Measurements from ENCODE around the gene DPEP1. TPM values are rescaled to one million over a fixed set of nuclear protein-coding genes. Genes with fewer than 3 reads are reported as not detected.
A peak's percentile ranks its signal among the peaks of the same experiment; 100 is the strongest.

The DPEP1 gene
- total RNA-seq, 1 donor from 2014 or later = 36.3 TPM

DNA sequence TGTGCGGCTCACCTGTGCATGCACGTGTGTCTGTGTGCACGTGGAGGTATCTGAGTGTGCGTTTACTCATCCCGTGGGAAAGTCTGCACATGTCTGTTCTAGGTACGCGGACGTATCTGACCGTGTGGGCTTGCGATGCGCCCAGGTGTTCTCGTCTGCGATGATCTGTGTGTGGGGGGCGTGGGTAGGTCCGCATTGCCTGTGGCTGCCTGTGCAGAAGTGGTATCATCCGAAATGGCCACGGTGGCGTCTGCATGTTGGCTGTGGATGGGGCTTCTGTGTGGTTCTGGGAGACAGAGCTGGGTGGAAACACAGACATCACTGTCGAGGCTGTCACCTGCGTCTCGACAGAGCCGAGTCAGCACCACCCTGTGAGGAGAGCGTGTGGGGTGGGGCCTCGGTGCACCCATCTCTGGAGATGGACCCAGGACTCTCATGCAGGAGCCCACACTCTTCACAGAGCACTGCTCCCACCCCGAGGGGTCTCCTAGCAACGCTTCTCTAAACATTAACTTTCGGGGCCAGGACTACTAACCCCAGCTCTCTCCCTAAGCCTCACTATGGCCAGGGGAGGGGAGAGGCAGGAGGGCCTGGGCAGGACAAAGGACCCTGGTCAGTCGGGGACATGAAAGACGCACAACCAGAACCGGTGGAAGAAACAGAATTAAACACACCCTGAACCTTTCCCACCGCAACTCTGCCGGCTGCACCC, 8.4 kb downstream of the DPEP1 start:
- H3K4me3 Mint-ChIP-seq (ENCODE audit: low read depth) = peak overlapping the region; percentile 37
- TF ChIP-seq, protein P1, sequence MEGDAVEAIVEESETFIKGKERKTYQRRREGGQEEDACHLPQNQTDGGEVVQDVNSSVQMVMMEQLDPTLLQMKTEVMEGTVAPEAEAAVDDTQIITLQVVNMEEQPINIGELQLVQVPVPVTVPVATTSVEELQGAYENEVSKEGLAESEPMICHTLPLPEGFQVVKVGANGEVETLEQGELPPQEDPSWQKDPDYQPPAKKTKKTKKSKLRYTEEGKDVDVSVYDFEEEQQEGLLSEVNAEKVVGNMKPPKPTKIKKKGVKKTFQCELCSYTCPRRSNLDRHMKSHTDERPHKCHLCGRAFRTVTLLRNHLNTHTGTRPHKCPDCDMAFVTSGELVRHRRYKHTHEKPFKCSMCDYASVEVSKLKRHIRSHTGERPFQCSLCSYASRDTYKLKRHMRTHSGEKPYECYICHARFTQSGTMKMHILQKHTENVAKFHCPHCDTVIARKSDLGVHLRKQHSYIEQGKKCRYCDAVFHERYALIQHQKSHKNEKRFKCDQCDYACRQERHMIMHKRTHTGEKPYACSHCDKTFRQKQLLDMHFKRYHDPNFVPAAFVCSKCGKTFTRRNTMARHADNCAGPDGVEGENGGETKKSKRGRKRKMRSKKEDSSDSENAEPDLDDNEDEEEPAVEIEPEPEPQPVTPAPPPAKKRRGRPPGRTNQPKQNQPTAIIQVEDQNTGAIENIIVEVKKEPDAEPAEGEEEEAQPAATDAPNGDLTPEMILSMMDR (IDR thresholded peaks at IDR 0.05; ENCODE audit: unreplicated experiment) = no peak
- peaks cover 1% of the 10 kb centered on the region for H3K36me3 Mint-ChIP-seq (ENCODE audit: insufficient read depth)
- peaks cover 26% of the 10 kb centered on the region for H3K4me1 Mint-ChIP-seq (ENCODE audit: low read depth)
- peaks cover 12% of the 10 kb centered on the region for H3K27me3 Mint-ChIP-seq
- H3K9me3 Mint-ChIP-seq (ENCODE audit: low read depth) = no peaks in the 10 kb centered on the region
- no peak for DNase-seq (ENCODE audit: low spot score, unreplicated experiment)
- peak overlapping the region; percentile 90 for H3K27ac Mint-ChIP-seq

DNA sequence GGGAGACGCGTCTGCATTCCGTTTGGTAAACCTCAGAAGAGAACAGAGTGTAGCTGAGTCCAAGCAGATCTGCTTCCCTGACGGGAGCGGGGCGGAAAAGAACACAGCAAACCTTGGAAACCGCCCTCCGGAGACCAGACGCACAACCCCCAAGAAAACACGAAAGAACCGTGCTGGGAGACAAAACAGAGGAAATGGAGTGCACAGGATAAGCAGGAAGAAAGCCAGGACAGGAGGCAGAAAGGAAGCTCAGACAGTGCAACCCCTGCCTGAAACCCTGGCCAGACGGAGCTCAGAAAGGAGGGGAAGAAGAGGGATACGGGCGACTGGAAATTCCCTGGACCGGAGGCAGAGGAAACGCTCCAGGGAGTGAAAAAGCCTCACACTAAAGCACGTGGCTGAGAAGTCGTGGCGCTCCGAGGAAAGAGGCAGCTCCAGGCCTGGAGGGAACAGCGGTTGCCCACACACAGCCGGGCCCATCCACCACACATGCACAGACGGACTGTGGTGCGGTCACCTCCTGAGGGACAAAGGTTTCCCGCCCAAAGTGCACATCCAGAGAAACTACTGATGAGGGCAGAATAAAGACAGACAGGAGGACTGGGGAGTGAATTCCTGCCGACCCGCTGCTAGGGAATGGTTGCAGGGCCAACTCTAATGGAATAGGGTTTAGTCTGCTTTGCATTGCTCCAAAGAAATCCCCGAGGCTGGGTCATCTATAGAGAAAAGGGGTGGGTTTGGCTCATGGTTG, 10.2 kb downstream of the DPEP1 start:
- Mint-ChIP-seq H3K27ac (peak overlapping the region; percentile 82), H3K4me3 (ENCODE audit: low read depth) (no peak overlapping the region), H3K36me3 (ENCODE audit: insufficient read depth) (peaks cover 1% of the 10 kb centered on the region), H3K4me1 (ENCODE audit: low read depth) (peaks cover 26% of the 10 kb centered on the region), H3K9me3 (ENCODE audit: low read depth) (no peaks in the 10 kb centered on the region), H3K27me3 (peaks cover 12% of the 10 kb centered on the region)
- no peak for DNase-seq (ENCODE audit: low spot score, unreplicated experiment)
- TF ChIP-seq, protein P1 (IDR thresholded peaks at IDR 0.05; ENCODE audit: unreplicated experiment) = no peak

DNA sequence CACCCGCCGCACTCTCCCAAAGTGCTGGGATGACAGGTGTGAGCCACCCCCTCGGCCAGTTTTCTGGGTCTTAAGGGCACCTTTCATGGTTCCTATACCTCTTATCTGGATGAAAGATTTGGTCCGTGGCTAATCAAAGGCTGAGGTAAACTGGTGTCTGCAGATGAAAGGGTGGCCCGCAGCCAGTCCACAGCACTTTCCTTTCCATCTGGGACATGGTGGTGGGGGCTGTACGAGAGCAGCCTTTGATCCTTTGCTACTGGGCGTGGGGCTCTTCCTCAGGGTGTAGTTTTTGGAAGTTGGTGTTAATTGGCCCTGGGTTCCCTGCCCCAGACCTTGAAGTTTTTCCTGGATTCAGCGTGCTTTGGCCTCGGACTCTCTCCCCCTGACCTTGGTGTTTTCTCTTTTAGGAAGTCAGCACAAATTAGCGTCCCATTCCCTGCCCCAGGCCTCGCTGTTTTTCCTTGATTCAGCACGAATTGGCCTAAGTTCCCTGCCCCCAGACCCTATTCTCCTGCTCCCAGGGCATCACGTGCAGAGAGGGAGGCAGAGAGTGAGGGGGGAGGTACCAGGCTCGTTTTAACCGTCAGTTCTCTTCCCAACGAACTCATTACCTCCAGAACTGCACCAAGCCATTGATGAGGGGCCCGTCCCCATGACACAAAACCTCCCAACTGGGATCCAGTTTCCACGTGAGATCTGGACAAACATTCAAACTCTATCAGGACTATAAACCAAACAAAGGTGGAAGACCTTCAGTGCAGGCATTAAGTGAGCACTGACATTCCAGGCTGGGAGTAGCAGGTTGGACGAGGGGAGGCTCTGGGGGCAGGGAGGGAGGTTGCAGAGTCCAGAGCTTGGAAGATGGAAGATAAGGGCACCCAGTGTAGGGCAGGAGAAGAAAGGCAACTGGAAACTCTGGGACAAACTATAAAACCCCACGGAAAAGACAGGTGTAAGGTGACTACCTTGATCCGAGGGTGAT, 11.6 kb downstream of the DPEP1 start:
- Mint-ChIP-seq H3K27me3 (peaks cover 12% of the 10 kb centered on the region), H3K4me1 (ENCODE audit: low read depth) (peaks cover 26% of the 10 kb centered on the region), H3K27ac (peak overlapping the region; percentile 96), H3K36me3 (ENCODE audit: insufficient read depth) (peaks cover 3% of the 10 kb centered on the region), H3K4me3 (ENCODE audit: low read depth) (no peak overlapping the region), H3K9me3 (ENCODE audit: low read depth) (no peaks in the 10 kb centered on the region)
- no peak for DNase-seq (ENCODE audit: low spot score, unreplicated experiment)
- TF ChIP-seq, protein P1 (IDR thresholded peaks at IDR 0.05; ENCODE audit: unreplicated experiment) = no peak

DNA sequence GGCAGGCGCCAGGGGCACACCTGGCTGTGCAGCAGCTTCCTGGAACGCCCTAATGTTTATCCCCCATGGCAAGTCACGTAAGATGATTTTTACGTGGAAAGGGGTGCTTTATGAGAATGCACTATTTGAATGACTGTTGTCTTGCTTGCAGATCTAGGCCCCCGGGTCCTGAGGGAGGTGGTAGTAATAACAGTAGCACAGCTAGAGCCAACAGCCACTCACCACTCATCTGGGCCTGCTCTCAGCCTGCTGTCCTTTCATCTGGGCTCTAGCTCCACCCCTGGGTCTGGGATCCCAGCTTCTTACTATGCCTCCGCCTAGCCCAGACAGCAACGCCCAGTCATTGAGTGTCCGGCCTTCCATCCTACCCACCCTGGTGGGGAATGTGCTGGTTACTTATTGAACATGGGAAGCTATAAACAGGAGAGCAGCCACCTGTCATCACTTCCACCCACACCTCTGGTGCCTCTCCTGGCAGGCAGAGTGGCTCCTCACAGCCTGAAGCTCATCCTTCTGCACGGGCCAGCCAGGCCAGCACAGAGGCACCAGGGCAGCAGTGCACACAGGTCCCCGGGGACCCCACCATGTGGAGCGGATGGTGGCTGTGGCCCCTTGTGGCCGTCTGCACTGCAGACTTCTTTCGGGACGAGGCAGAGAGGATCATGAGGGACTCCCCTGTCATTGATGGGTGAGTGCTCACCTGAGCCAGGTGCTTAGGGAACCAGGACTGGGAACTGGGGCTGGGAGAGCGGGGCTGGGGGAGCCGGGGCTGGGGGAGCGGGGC, 16.6 kb downstream of the DPEP1 start:
- no peak overlapping the region for H3K27ac Mint-ChIP-seq
- H3K9me3 Mint-ChIP-seq (ENCODE audit: low read depth) = no peaks in the 10 kb centered on the region
- H3K4me3 Mint-ChIP-seq (ENCODE audit: low read depth) = no peak overlapping the region
- H3K27me3 Mint-ChIP-seq = peaks cover 5% of the 10 kb centered on the region
- H3K4me1 Mint-ChIP-seq (ENCODE audit: low read depth) = peaks cover 5% of the 10 kb centered on the region
- H3K36me3 Mint-ChIP-seq (ENCODE audit: insufficient read depth) = peaks cover 2% of the 10 kb centered on the region
- no peak for DNase-seq (ENCODE audit: low spot score, unreplicated experiment)
- TF ChIP-seq, protein P1 (IDR thresholded peaks at IDR 0.05; ENCODE audit: unreplicated experiment) = no peak

Data from progenitor cell of endocrine pancreas (in vitro differentiated cells).